Limb (tissue), 2 donors: ENCODE results near the gene ACVR1B.

Experiments
- DNase-seq, 2 donors: peaks; one replicate each; pipeline ENCODE4 v3.0.0-alpha.2; 2016; ENCODE audit errors: extremely low spot score in 2 of 2

ACVR1B gene

GRCh38 chr12:52004042-52004648 lies 52.6 kb downstream of the ACVR1B start:
- DNase-seq, result no peak

- DNase-seq, result no peak
Observed at GRCh38 chr12:52005218-52005902, 53.9 kb downstream of the ACVR1B start.

GRCh38 chr12:52005903-52006703 lies 54.6 kb downstream of the ACVR1B start:
- no peak for DNase-seq

GRCh38 chr12:52006726-52007157 lies 55.2 kb downstream of the ACVR1B start, which contains the start of gene TAMALIN:
TAMALIN (plus strand) TSS chr12:52006946; CDS start chr12:52007020, 74 bp downstream.
- peak; percentile 79 to 89 for DNase-seq

GRCh38 chr12:52007158-52007921 lies 55.8 kb downstream of the ACVR1B start:
- DNase-seq, result peak in 1 of 2 donors; percentile 73

- DNase-seq, result no peak
Observed at GRCh38 chr12:52007982-52008510, 56.5 kb downstream of the ACVR1B start.

- DNase-seq, result no peak
Observed at GRCh38 chr12:52009081-52009751, 57.7 kb downstream of the ACVR1B start.

GRCh38 chr12:52010152-52010622 lies 58.7 kb downstream of the ACVR1B start:
- peak; percentile 90 to 94 for DNase-seq

- DNase-seq, result peak in 1 of 2 donors; percentile 73
Observed at GRCh38 chr12:52010692-52011601, 59.4 kb downstream of the ACVR1B start.

- DNase-seq, result no peak
Observed at GRCh38 chr12:52011602-52012214, 60.2 kb downstream of the ACVR1B start.

- no peak for DNase-seq
Observed at GRCh38 chr12:52013626-52014310, 62.3 kb downstream of the ACVR1B start.

GRCh38 chr12:52014567-52015530 lies 63.4 kb downstream of the ACVR1B start:
- DNase-seq, result peak in 1 of 2 donors; percentile 69

GRCh38 chr12:52015532-52016041 lies 64.1 kb downstream of the ACVR1B start:
- no peak for DNase-seq

GRCh38 chr12:52018433-52019112 lies 67.1 kb downstream of the ACVR1B start:
- no peak for DNase-seq

- DNase-seq, result no peak
Observed at GRCh38 chr12:52019113-52019770, 67.7 kb downstream of the ACVR1B start.
